K562 (cell line): ENCODE measurements around the gene HELZ. TPM values are rescaled to one million over a fixed set of nuclear protein-coding genes. Genes with fewer than 3 reads are reported as not detected.

Experiments used
- BMI1 ChIP-seq: fragments of 150-350 bp; IDR thresholded peaks from 2 replicates; pipeline ENCODE4 v1.6.1; 2014; ENCODE audit warnings: low read length
- BRF1 ChIP-seq: IDR thresholded peaks from 3 replicates; pipeline ENCODE4 v1.6.1; 2011; ENCODE audit warnings: borderline replicate concordance, mild to moderate bottlenecking; ENCODE audit not compliant: insufficient read length; ENCODE audit errors: extremely low read depth
- C11orf30 ChIP-seq: fragments of 450-650 bp; IDR thresholded peaks from 2 replicates; pipeline ENCODE4 v1.6.1; 2016; ENCODE audit warnings: low read depth, mild to moderate bottlenecking
- CBFA2T3 ChIP-seq: fragments of 450-650 bp; IDR thresholded peaks from 2 replicates; pipeline ENCODE4 v1.6.1; 2017
- E2F8 ChIP-seq: fragments of 450-650 bp; IDR thresholded peaks from 2 replicates; pipeline ENCODE4 v1.7.1; 2018; ENCODE audit warnings: mild to moderate bottlenecking, low read depth; ENCODE audit not compliant: partially characterized antibody
- ELK3 ChIP-seq: fragments of 450-650 bp; formaldehyde crosslinking; IDR thresholded peaks from 2 replicates; pipeline ENCODE4 v1.4.0; 2020; ENCODE audit warnings: mild to moderate bottlenecking
- HNRNPUL1 ChIP-seq: fragments of 200-400 bp; formaldehyde crosslinking; IDR thresholded peaks from 2 replicates; pipeline ENCODE4 v1.6.1; 2017; ENCODE audit warnings: low read length
- HOXB6 ChIP-seq: fragments of 250-450 bp; sonication (Bioruptor Pico); IDR thresholded peaks from 2 replicates; pipeline ENCODE4 v1.5.1; 2022; ENCODE audit warnings: mild to moderate bottlenecking, borderline replicate concordance
- ILF3 ChIP-seq: fragments of 450-650 bp; IDR thresholded peaks from 2 replicates; pipeline ENCODE4 v1.6.1; 2018; ENCODE audit warnings: antibody characterized with exemption, mild to moderate bottlenecking, moderate library complexity, borderline replicate concordance
- MAFF ChIP-seq: IDR thresholded peaks from 2 replicates; pipeline ENCODE4 v1.6.1; 2012; ENCODE audit warnings: low read length, improper control_type of control experiment
- NCOA1 ChIP-seq: fragments of 450-650 bp; IDR thresholded peaks from 2 replicates; pipeline ENCODE4 v1.6.1; 2016; ENCODE audit warnings: low read depth
- PURB ChIP-seq: sonication (generic); formaldehyde crosslinking; IDR thresholded peaks from 2 replicates; pipeline ENCODE4 v1.9.0; 2021; ENCODE audit warnings: low read depth, mild to moderate bottlenecking, missing genetic modification reagents
- RBM14 ChIP-seq: fragments of 200-400 bp; formaldehyde crosslinking; IDR thresholded peaks from 2 replicates; pipeline ENCODE4 v1.6.1; 2018; ENCODE audit warnings: low read depth, mild to moderate bottlenecking, low read length, moderate library complexity, borderline replicate concordance; ENCODE audit not compliant: insufficient read depth
- RFX1 ChIP-seq: fragments of 450-650 bp; IDR thresholded peaks from 2 replicates; pipeline ENCODE4 v1.6.1; 2016; ENCODE audit warnings: mild to moderate bottlenecking, moderate library complexity
- SRSF9 ChIP-seq: fragments of 200-400 bp; formaldehyde crosslinking; IDR thresholded peaks from 2 replicates; pipeline ENCODE4 v1.6.1; 2017; ENCODE audit warnings: low read depth, low read length, borderline replicate concordance
- ZFP1 ChIP-seq: fragments of 450-650 bp; formaldehyde crosslinking; IDR thresholded peaks from 2 replicates; pipeline ENCODE4 v1.4.0; 2020; ENCODE audit warnings: mild to moderate bottlenecking, mixed read lengths
- ZFX ChIP-seq: sonication (generic); formaldehyde crosslinking; IDR thresholded peaks from 2 replicates; pipeline ENCODE4 v1.8.0; 2022; ENCODE audit warnings: mild to moderate bottlenecking, missing genetic modification reagents, moderate library complexity
- ZNF316 ChIP-seq: fragments of 450-650 bp; IDR thresholded peaks from 2 replicates; pipeline ENCODE4 v1.6.1; 2016
- ZNF583 ChIP-seq: fragments of 250-450 bp; sonication (Bioruptor Pico); IDR thresholded peaks from 2 replicates; pipeline ENCODE4 v1.4.0; 2020
- ZNF668 ChIP-seq: fragments of 250-450 bp; sonication (Bioruptor Pico); IDR thresholded peaks from 2 replicates; pipeline ENCODE4 v1.8.0; 2022; ENCODE audit warnings: mild to moderate bottlenecking, inconsistent platforms
- ZNF707 ChIP-seq: fragments of 250-450 bp; sonication (Bioruptor Pico); conservative IDR thresholded peaks from 2 replicates; pipeline ENCODE4 v1.8.0; 2022; ENCODE audit warnings: inconsistent platforms, mild to moderate bottlenecking, moderate library complexity
- polyA plus RNA-seq, 8 experiments: library from polyadenylated mRNA; depleted of rRNA in 4 of 8; stranded (reverse) in 5 of 8; unstranded in 3 of 8; fragments of >200 nt; fragmentation: Nextera tagmentation in 2 of 8; fragmentation: Illumina TruSeq in 1 of 8; extraction: Ambion mirVana in 2 of 8; extraction: Trizol in 1 of 8; gene quantifications; 2 replicates each; pipeline versions ENCODE4 v1.2.1 to v1.2.3, GENCODE V29; 2011 to 2014; ENCODE audit warnings: inconsistent platforms in 1 of 8, missing spikeins in 1 of 8
- total RNA-seq, 7 experiments: library from RNA; depleted of rRNA in 6 of 7; stranded (reverse); fragments of >200 nt in 6 of 7; fragmentation: Illumina TruSeq in 2 of 7; extraction: Trizol in 2 of 7; gene quantifications; 2 replicates each; pipeline versions ENCODE4 v1.2.1 to v1.2.3, GENCODE V29; 2011 to 2021; ENCODE audit warnings: low replicate concordance in 1 of 7
- TF ChIP-seq, protein P1 (sequence below): fragments of 450-650 bp; IDR thresholded peaks from 2 replicates; pipeline ENCODE4 v1.6.1; 2018; ENCODE audit warnings: mild to moderate bottlenecking, low read depth; ENCODE audit not compliant: partially characterized antibody

HELZ gene
- total and polyA plus RNA-seq, 9 of the 15 experiments (the other 6 are each of a cell fraction or from before 2014, with no cell fraction given): 5.2 to 39.8 (median 17.3) TPM

- TF ChIP-seq, protein P1, sequence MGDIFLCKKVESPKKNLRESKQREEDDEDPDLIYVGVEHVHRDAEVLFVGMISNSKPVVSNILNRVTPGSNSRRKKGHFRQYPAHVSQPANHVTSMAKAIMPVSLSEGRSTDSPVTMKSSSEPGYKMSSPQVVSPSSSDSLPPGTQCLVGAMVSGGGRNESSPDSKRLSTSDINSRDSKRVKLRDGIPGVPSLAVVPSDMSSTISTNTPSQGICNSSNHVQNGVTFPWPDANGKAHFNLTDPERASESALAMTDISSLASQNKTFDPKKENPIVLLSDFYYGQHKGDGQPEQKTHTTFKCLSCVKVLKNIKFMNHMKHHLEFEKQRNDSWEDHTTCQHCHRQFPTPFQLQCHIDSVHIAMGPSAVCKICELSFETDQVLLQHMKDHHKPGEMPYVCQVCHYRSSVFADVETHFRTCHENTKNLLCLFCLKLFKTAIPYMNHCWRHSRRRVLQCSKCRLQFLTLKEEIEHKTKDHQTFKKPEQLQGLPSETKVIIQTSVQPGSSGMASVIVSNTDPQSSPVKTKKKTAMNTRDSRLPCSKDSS: no peak
- TF ChIP-seq CBFA2T3 (no peak), E2F8 (no peak), BMI1 (no peak), BRF1 (no peak), ZNF316 (peak; percentile 95), ZFP1 (CRISPR knock-in tag) (no peak), RFX1 (no peak), HNRNPUL1 (no peak), HOXB6 (CRISPR knock-in tag) (no peak), PURB (CRISPR knock-in tag) (no peak), ELK3 (CRISPR knock-in tag) (no peak), ILF3 (no peak), RBM14 (no peak), ZNF583 (CRISPR knock-in tag) (no peak), C11orf30 (peak; percentile 85), SRSF9 (no peak), ZNF707 (CRISPR knock-in tag) (no peak), ZNF668 (CRISPR knock-in tag) (no peak), NCOA1 (no peak), MAFF (peak; percentile 60), ZFX (CRISPR knock-in tag) (no peak)
Observed at GRCh38 chr17:67216578-67217320, 28.2 kb downstream of the HELZ start (continued).
